CD4-positive, alpha-beta T cell treated with Interleukin-6 for 4 hours (primary cell): ENCODE results near the gene BAG1.

Experiments used
- DNase-seq: peaks from one replicate; pipeline ENCODE4 v3.0.0-alpha.2; 2020; ENCODE audit warnings: mixed read lengths

The BAG1 gene

GRCh38 chr9:33209394-33209793 is 55.1 kb downstream of the BAG1 start:
- DNase-seq, result no peak

GRCh38 chr9:33202552-33203201 is 61.8 kb downstream of the BAG1 start:
- DNase-seq, result no peak
